HepG2 (cell line): ENCODE data around the gene ZNRF4. TPM values are rescaled to one million over a fixed set of nuclear protein-coding genes. Genes with fewer than 3 reads are reported as not detected.

Experiments
- ATAC-seq: fragments of 200-7000 bp; cut with Tn5 transposase; 3 replicates; pipeline ENCODE4 v1.9.1; 2020; ENCODE audit warnings: mild to moderate bottlenecking, moderate library complexity
- BruUV-seq: library from RNA; stranded (reverse); fragments of 400-500 nt; replicated peaks from 2 replicates; lab custom pipeline; 2021; lab: Mats Ljungman, UMichigan
- CTCF ChIA-PET: fragments of 300-600 bp; formaldehyde crosslinking; extraction: SDS; loops from one replicate; lab custom pipeline; 2021; ENCODE audit warnings: low total read pairs, inconsistent platforms, low intra/inter-chr PET ratio; lab: Yijun Ruan, JAX
- POLR2A ChIA-PET: fragments of 350-600 bp; sonication (Branson Sonifier 250); formaldehyde crosslinking; loops from one replicate; lab custom pipeline; 2020; ENCODE audit warnings: antibody characterized with exemption, inconsistent platforms; lab: Yijun Ruan, JAX
- DNase-seq: peaks from one replicate; pipeline ENCODE4 v3.0.0-alpha.2; 2015; ENCODE audit warnings: low spot score
- FAIRE-seq: peaks from 3 replicates; lab custom pipeline; 2011; peaks lifted over from hg19 to GRCh38; lab: Jason Lieb, UNC
- H2AFZ ChIP-seq: one replicate; pipeline ENCODE4 v1.6.1; 2011; ENCODE audit warnings: low read length, inconsistent platforms
- H3K27ac ChIP-seq: fragments of 300-600 bp; 3 replicates; pipeline ENCODE4 v1.8.0; 2011; ENCODE audit warnings: mixed run types, mild to moderate bottlenecking, mixed read lengths, low read length, inconsistent platforms; ENCODE audit not compliant: insufficient read depth; ENCODE audit errors: extremely low read length
- H3K27me3 ChIP-seq, 2 experiments: fragments of 200-600 bp in 1 of 2; 2 replicates in 1 of 2; 3 replicates in 1 of 2; pipeline versions ENCODE4 v1.6.0 to v1.8.0; 2011; ENCODE audit warnings: low read length in 2 of 2, mild to moderate bottlenecking in 2 of 2, moderate library complexity in 2 of 2, inconsistent platforms in 1 of 2; ENCODE audit not compliant: insufficient read depth in 2 of 2, control insufficient read depth in 1 of 2
- H3K36me3 ChIP-seq, 2 experiments: fragments of 200-600 bp in 1 of 2; replicated peaks in 1 of 2; 2 replicates in 1 of 2; 3 replicates in 1 of 2; pipeline versions ENCODE4 v1.5.1 to v1.8.0; 2011; ENCODE audit warnings: low read length in 2 of 2, inconsistent platforms in 1 of 2; ENCODE audit not compliant: insufficient read depth in 2 of 2, control insufficient read depth in 1 of 2
- H3K4me1 ChIP-seq: 2 replicates; pipeline ENCODE4 v1.5.1; 2012; ENCODE audit warnings: low read length, inconsistent platforms; ENCODE audit not compliant: insufficient read depth
- H3K4me2 ChIP-seq: 2 replicates; pipeline ENCODE4 v1.6.0; 2011; ENCODE audit warnings: low read depth, low read length, inconsistent platforms
- H3K4me3 ChIP-seq, 3 experiments: fragments of 200-600 bp in 1 of 3; sonication (generic), shearing (Covaris generic) in 1 of 3; replicated peaks in 1 of 3; 2 replicates each; pipeline ENCODE4 v1.5.1; 2011 to 2016; ENCODE audit warnings: low read length in 3 of 3, inconsistent platforms in 2 of 3, low read depth in 2 of 3, mild to moderate bottlenecking in 2 of 3, control low read depth in 1 of 3, mixed read lengths in 1 of 3; ENCODE audit not compliant: insufficient read depth in 1 of 3
- H3K79me2 ChIP-seq: one replicate; pipeline ENCODE4 v1.6.1; 2011; ENCODE audit warnings: low read length, inconsistent platforms; ENCODE audit not compliant: insufficient read depth
- H3K9ac ChIP-seq: 2 replicates; pipeline ENCODE4 v1.6.0; 2011; ENCODE audit warnings: mild to moderate bottlenecking, low read depth, low read length, inconsistent platforms; ENCODE audit not compliant: insufficient read depth
- H3K9me3 ChIP-seq: 2 replicates; pipeline ENCODE4 v1.5.1; 2012; ENCODE audit warnings: mild to moderate bottlenecking, low read length
- H4K20me1 ChIP-seq: 2 replicates; pipeline ENCODE4 v1.6.0; 2011; ENCODE audit warnings: inconsistent platforms, mild to moderate bottlenecking, low read length, moderate library complexity; ENCODE audit not compliant: insufficient read depth
- CREM ChIP-seq, 2 experiments: sonication (generic) in 1 of 2; formaldehyde crosslinking in 1 of 2; IDR thresholded peaks; 2 replicates each; pipeline versions ENCODE4 v1.4.0 to v1.6.1; 2016 to 2020; ENCODE audit warnings: antibody characterized with exemption in 1 of 2, mild to moderate bottlenecking in 1 of 2, missing genetic modification reagents in 1 of 2
- EED ChIP-seq: sonication (generic); formaldehyde crosslinking; IDR thresholded peaks from 2 replicates; pipeline ENCODE4 v1.5.0; 2020; ENCODE audit warnings: mild to moderate bottlenecking, missing genetic modification reagents
- EZH2 ChIP-seq: conservative IDR thresholded peaks from 2 replicates; pipeline ENCODE4 v1.6.1; 2012; ENCODE audit warnings: mild to moderate bottlenecking, low read depth, low read length, moderate library complexity
- HNF4A ChIP-seq: sonication (generic); formaldehyde crosslinking; IDR thresholded peaks from 2 replicates; pipeline ENCODE4 v1.4.0; 2020; ENCODE audit warnings: missing genetic modification reagents
- IRF9 ChIP-seq: sonication (generic); formaldehyde crosslinking; IDR thresholded peaks from 2 replicates; pipeline ENCODE4 v1.8.0; 2022; ENCODE audit warnings: missing genetic modification reagents, mild to moderate bottlenecking, borderline replicate concordance
- JDP2 ChIP-seq: sonication (generic); formaldehyde crosslinking; IDR thresholded peaks from 2 replicates; pipeline ENCODE4 v1.8.1; 2022; ENCODE audit warnings: missing genetic modification reagents, borderline replicate concordance
- MXD1 ChIP-seq: sonication (generic); formaldehyde crosslinking; IDR thresholded peaks from 2 replicates; pipeline ENCODE4 v1.4.0; 2020; ENCODE audit warnings: mild to moderate bottlenecking, missing genetic modification reagents
- NFKBIZ ChIP-seq: IDR thresholded peaks from 2 replicates; pipeline ENCODE4 v1.6.1; 2018; ENCODE audit warnings: missing genetic modification reagents, missing compliant biosample characterization
- NR2F6 ChIP-seq, 2 experiments: IDR thresholded peaks; 2 replicates each; pipeline ENCODE4 v1.6.1; 2016; ENCODE audit warnings: antibody characterized with exemption in 1 of 2, mild to moderate bottlenecking in 1 of 2
- PHF20 ChIP-seq: sonication (generic); formaldehyde crosslinking; IDR thresholded peaks from 2 replicates; pipeline ENCODE4 v1.5.0; 2020; ENCODE audit warnings: mild to moderate bottlenecking, missing genetic modification reagents
- SKI ChIP-seq: fragments of 450-650 bp; IDR thresholded peaks from one replicate; pipeline ENCODE4 v1.6.1; 2018; ENCODE audit warnings: mild to moderate bottlenecking; ENCODE audit not compliant: partially characterized antibody
- SMAD3 ChIP-seq: sonication (generic); formaldehyde crosslinking; IDR thresholded peaks from 2 replicates; pipeline ENCODE4 v1.4.0; 2020; ENCODE audit warnings: missing genetic modification reagents
- SOX5 ChIP-seq: IDR thresholded peaks from 2 replicates; pipeline ENCODE4 v1.6.1; 2016; ENCODE audit warnings: borderline replicate concordance
- SSRP1 ChIP-seq: IDR thresholded peaks from 2 replicates; pipeline ENCODE4 v1.6.1; 2016; ENCODE audit warnings: control low read depth
- TBX3 ChIP-seq: fragments of 450-650 bp; IDR thresholded peaks from 2 replicates; pipeline ENCODE4 v1.6.1; 2017; ENCODE audit warnings: antibody characterized with exemption, mild to moderate bottlenecking, inconsistent platforms, borderline replicate concordance
- ZBTB25 ChIP-seq: IDR thresholded peaks from 2 replicates; pipeline ENCODE4 v1.6.1; 2018; ENCODE audit warnings: missing genetic modification reagents
- ZNF12 ChIP-seq: sonication (generic); formaldehyde crosslinking; IDR thresholded peaks from 2 replicates; pipeline ENCODE4 v1.5.0; 2020; ENCODE audit warnings: missing genetic modification reagents
- ZNF205 ChIP-seq: IDR thresholded peaks from 2 replicates; pipeline ENCODE4 v1.6.1; 2018; ENCODE audit warnings: missing biosample characterization, missing genetic modification reagents
- ZNF430 ChIP-seq: sonication (generic); formaldehyde crosslinking; IDR thresholded peaks from 2 replicates; pipeline ENCODE4 v1.9.0; 2021; ENCODE audit warnings: mild to moderate bottlenecking, missing genetic modification reagents
- ZNF710 ChIP-seq: sonication (generic); formaldehyde crosslinking; IDR thresholded peaks from 2 replicates; pipeline ENCODE4 v1.5.0; 2020; ENCODE audit warnings: mild to moderate bottlenecking, missing genetic modification reagents, borderline replicate concordance
- ZNF724P ChIP-seq: sonication (generic); formaldehyde crosslinking; IDR thresholded peaks from 2 replicates; pipeline ENCODE4 v1.8.0; 2022; ENCODE audit warnings: missing genetic modification reagents, borderline replicate concordance
- ZNF75D ChIP-seq: sonication (generic); formaldehyde crosslinking; IDR thresholded peaks from 2 replicates; pipeline ENCODE4 v1.8.1; 2023; ENCODE audit warnings: missing genetic modification reagents, mild to moderate bottlenecking, borderline replicate concordance
- WGBS: methylation state at CpG from one replicate; pipeline ENCODE4 v1.1.6; 2017; ENCODE audit warnings: low lambda C conversion rate; 5-methylcytosine and 5-hydroxymethylcytosine counted together
- in situ Hi-C: cut with HindIII; loops from 2 replicates; pipeline ENCODE4 v1.10.0; 2017; ENCODE audit warnings: low pct_unique_long_range_greater_than_20kb; ENCODE audit not compliant: extremely low pct_ligation_motif_present
- intact Hi-C: fragments of 100-400 bp; cut with micrococcal nuclease; formaldehyde crosslinking; loops from one replicate; pipeline ENCODE4 v1.10.0; 2022; ENCODE audit not compliant: unreplicated experiment
- polyA plus RNA-seq, 8 experiments: library from polyadenylated mRNA; depleted of rRNA in 3 of 8; stranded (reverse) in 7 of 8; unstranded in 1 of 8; fragments of >200 nt; fragmentation: Illumina TruSeq in 4 of 8; extraction: Trizol in 4 of 8; gene quantifications; 2 replicates each; pipeline versions ENCODE4 v1.2.1 to v1.2.3, GENCODE V29; 2011 to 2016; ENCODE audit warnings: low read depth in 4 of 8, missing spikeins in 1 of 8, mixed read lengths in 1 of 8; ENCODE audit not compliant: insufficient read depth in 1 of 8
- total RNA-seq, 5 experiments: library from RNA; depleted of rRNA; stranded (reverse); fragments of >200 nt; fragmentation: Illumina TruSeq; extraction: Trizol; gene quantifications; 2 replicates each; pipeline ENCODE4 v1.2.3, GENCODE V29; 2016; ENCODE audit warnings: low read depth in 1 of 5

ZNRF4 gene
- total and polyA plus RNA-seq, 2 of the 13 experiments (the other 11 are each of a cell fraction or from before 2014, with no cell fraction given) = not detected

GRCh38 chr19:5470264-5470671 lies 15.1 kb downstream of the ZNRF4 start:
- POLR2A ChIA-PET = interaction anchor here (1.2 kb wide), 1 partner anchor 14 kb away, joined by 3 read pairs; no protein-coding TSS in a partner anchor
- H3K4me2 ChIP-seq = 0 out of 2 replicates have a peak overlapping the region, but pooled peaks have one; percentile 6
- TF ChIP-seq ZNF75D (CRISPR knock-in tag) (no peak), EED (CRISPR knock-in tag) (no peak), CREM (IDR thresholded peaks at IDR 0.05) (peak; percentile 43; the same call in 1 of the 2 replicates), CREM (CRISPR knock-in tag; IDR thresholded peaks at IDR 0.05) (no peak), MXD1 (no peak), PHF20 (CRISPR knock-in tag) (no peak), JDP2 (CRISPR knock-in tag) (no peak), TBX3 (peak; percentile 23; the same call in 1 of the 2 replicates), NR2F6 (IDR thresholded peaks at IDR 0.05) (peak; percentile 83), NR2F6 (CRISPR knock-in tag; IDR thresholded peaks at IDR 0.05) (peak; percentile 83), SMAD3 (0 out of 2 replicates have a peak, but pooled peaks have one; percentile 37), ZNF12 (CRISPR knock-in tag) (0 out of 2 replicates have a peak, but pooled peaks have one; percentile 37), HNF4A (peak; percentile 86), SSRP1 (CRISPR knock-in tag) (no peak), NFKBIZ (no peak), SKI (no peak), ZNF724P (CRISPR knock-in tag) (no peak), SOX5 (CRISPR knock-in tag) (peak; percentile 51; the same call in 1 of the 2 replicates), ZNF430 (CRISPR knock-in tag) (0 out of 2 replicates have a peak, but pooled peaks have one; percentile 19), ZNF205 (peak; percentile 37; the same call in 1 of the 2 replicates), IRF9 (CRISPR knock-in tag) (no peak), ZBTB25 (CRISPR knock-in tag) (0 out of 2 replicates have a peak, but pooled peaks have one; percentile 12), ZNF710 (CRISPR knock-in tag) (0 out of 2 replicates have a peak, but pooled peaks have one; percentile 43), EZH2 (no peak)

More at GRCh38 chr19:5470264-5470671, 15.1 kb downstream of the ZNRF4 start:
- Histone ChIP-seq H3K79me2 (no peaks in the 10 kb centered on the region), H3K27ac (no peak overlapping the region), H3K4me1 (peaks cover 52% of the 10 kb centered on the region), H3K36me3 (no peaks in the 10 kb centered on the region), H2AFZ (no peak overlapping the region), H3K9me3 (no peaks in the 10 kb centered on the region), H3K9ac (no peak overlapping the region), H3K4me3 (no peak overlapping the region), H3K27me3 (peaks cover 1 to 11% of the 10 kb centered on the region in 2 experiments; a peak in 4 of 5 replicates), H4K20me1 (no peaks in the 10 kb centered on the region)
- in situ Hi-C loops = no loop called here
- DNase-seq = peak; percentile 88
- CTCF ChIA-PET = no interaction called here
- WGBS = 0% methylated on average over 12 of the region's 12 CpGs
- BruUV-seq = no TSS peak
- ATAC-seq = peak; percentile 84
- FAIRE-seq = peak; percentile 88
- intact Hi-C loops = no loop called here
